ENCODE data around the gene ENPP1.

- no peak for TF ChIP-seq CTCF (IDR thresholded peaks at IDR 0.05)
- TF ChIP-seq NFYB (CRISPR knock-in tag; conservative IDR thresholded peaks at IDR 0.05; ENCODE audit: low read depth): no peak
- no peak for TF ChIP-seq IRF1 (CRISPR knock-in tag; IDR thresholded peaks at IDR 0.05)
- TF ChIP-seq SP1 (CRISPR knock-in tag; conservative IDR thresholded peaks at IDR 0.05): no peak
- no peak for TF ChIP-seq NFE2L1 (CRISPR knock-in tag; IDR thresholded peaks at IDR 0.05)
Observed at GRCh38 chr6:131779304-131779703, 28.5 kb upstream of the ENPP1 start.

Data from WTC11 (cell line).